Duodenal mucosa (tissue), 2 donors: ENCODE measurements around the gene MRPL39.
A peak's percentile ranks its signal among the peaks of the same experiment; 100 is the strongest.

Experiments used
- H3K27ac ChIP-seq: one replicate; pipeline ENCODE4 v1.7.0; 2013; ENCODE audit warnings: low read depth, low read length
- H3K27me3 ChIP-seq, 2 donors: one replicate each; pipeline ENCODE4 v1.7.0; 2013; ENCODE audit warnings: low read length in 2 of 2, control low read depth in 1 of 2; ENCODE audit not compliant: insufficient read depth in 2 of 2, control insufficient read depth in 1 of 2
- H3K36me3 ChIP-seq, 2 donors: one replicate each; pipeline ENCODE4 v1.7.0; 2013; ENCODE audit warnings: low read length in 2 of 2, control low read depth in 1 of 2; ENCODE audit not compliant: insufficient read depth in 2 of 2, control insufficient read depth in 1 of 2
- H3K4me1 ChIP-seq, 2 donors: one replicate each; pipeline ENCODE4 v1.7.0; 2013; ENCODE audit warnings: low read length in 2 of 2, control low read depth in 1 of 2; ENCODE audit not compliant: insufficient read depth in 2 of 2, control insufficient read depth in 1 of 2
- H3K4me3 ChIP-seq, 2 donors: one replicate each; pipeline ENCODE4 v1.7.0; 2013; ENCODE audit warnings: low read length in 2 of 2, low read depth in 1 of 2
- H3K9ac ChIP-seq, 2 donors: one replicate each; pipeline ENCODE4 v1.7.0; 2013; ENCODE audit warnings: low read length in 2 of 2, low read depth in 1 of 2
- H3K9me3 ChIP-seq, 2 donors: one replicate each; pipeline ENCODE4 v1.7.0; 2013; ENCODE audit warnings: low read length in 2 of 2, control low read depth in 1 of 2; ENCODE audit not compliant: control insufficient read depth in 1 of 2

Gene MRPL39

GRCh38 chr21:25569711-25570110 lies 37.6 kb downstream of the MRPL39 start:
- no peak overlapping the region for H3K27ac ChIP-seq
- H3K4me3 ChIP-seq, result no peak overlapping the region
- no peaks in the 10 kb centered on the region for H3K27me3 ChIP-seq
- no peaks in the 10 kb centered on the region for H3K36me3 ChIP-seq
- H3K9ac ChIP-seq, result no peak overlapping the region
- H3K9me3 ChIP-seq, result no peaks in the 10 kb centered on the region
- peaks cover 0 to 6% of the 10 kb centered on the region in 2 donors for H3K4me1 ChIP-seq

GRCh38 chr21:25569084-25569483 lies 38.2 kb downstream of the MRPL39 start:
- H3K4me3 ChIP-seq, result no peak overlapping the region
- H3K36me3 ChIP-seq, result no peaks in the 10 kb centered on the region
- peaks cover 0 to 6% of the 10 kb centered on the region in 2 donors for H3K4me1 ChIP-seq
- H3K27ac ChIP-seq, result no peak overlapping the region
- no peaks in the 10 kb centered on the region for H3K27me3 ChIP-seq
- no peaks in the 10 kb centered on the region for H3K9me3 ChIP-seq
- no peak overlapping the region for H3K9ac ChIP-seq

DNA sequence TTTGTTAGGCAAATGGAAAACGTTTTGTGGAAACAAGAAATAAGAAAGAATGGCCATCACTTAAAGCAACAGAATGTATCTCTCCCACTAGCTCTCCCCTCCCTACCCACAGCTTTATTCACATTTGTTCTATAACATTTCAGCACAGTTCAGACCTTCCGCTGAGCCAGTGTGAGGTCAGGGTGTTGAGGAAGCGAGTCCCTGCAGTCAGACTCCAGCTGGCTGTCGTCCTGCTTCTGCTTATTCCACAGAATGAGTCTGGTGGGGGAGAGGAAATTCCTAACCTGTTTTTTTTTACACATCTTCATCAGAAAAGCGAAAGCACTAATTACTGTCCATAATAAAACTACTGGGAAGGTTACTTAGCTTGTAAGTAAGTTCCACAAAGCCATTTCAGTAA lies 39.0 kb downstream of the MRPL39 start:
- no peak overlapping the region for H3K4me3 ChIP-seq
- no peaks in the 10 kb centered on the region for H3K36me3 ChIP-seq
- H3K27ac ChIP-seq, result no peak overlapping the region
- no peaks in the 10 kb centered on the region for H3K9me3 ChIP-seq
- peaks cover 5 to 7% of the 10 kb centered on the region in 2 donors for H3K4me1 ChIP-seq
- H3K9ac ChIP-seq, result no peak overlapping the region
- H3K27me3 ChIP-seq, result no peaks in the 10 kb centered on the region

DNA sequence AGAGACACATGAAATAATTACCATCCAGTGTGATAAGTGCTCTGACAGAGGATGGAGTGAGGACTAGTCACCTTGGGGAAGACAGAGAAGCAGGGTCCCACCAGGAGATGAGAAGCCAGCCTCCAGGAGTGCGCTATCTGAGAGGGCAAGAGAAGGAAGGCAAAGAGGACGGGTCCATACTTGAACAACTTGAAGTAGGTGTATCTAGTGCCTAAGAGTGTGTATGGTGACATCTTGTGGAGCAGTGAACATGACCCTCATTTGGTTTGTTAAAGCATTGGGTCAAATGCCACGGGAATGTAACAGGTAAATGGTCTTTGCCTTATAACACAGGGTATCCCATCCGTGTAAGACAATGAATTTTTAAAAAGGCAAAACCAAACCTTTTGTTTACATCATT lies 39.8 kb downstream of the MRPL39 start:
- Histone ChIP-seq H3K27ac (no peak overlapping the region), H3K4me3 (no peak overlapping the region), H3K4me1 (peaks cover 6 to 8% of the 10 kb centered on the region in 2 donors), H3K9ac (no peak overlapping the region), H3K36me3 (no peaks in the 10 kb centered on the region), H3K9me3 (no peaks in the 10 kb centered on the region), H3K27me3 (no peaks in the 10 kb centered on the region)

- H3K4me1 ChIP-seq, result peaks cover 6 to 11% of the 10 kb centered on the region in 2 donors
- H3K9me3 ChIP-seq, result no peaks in the 10 kb centered on the region
- no peaks in the 10 kb centered on the region for H3K27me3 ChIP-seq
- no peaks in the 10 kb centered on the region for H3K36me3 ChIP-seq
- H3K9ac ChIP-seq, result no peak overlapping the region
- no peak overlapping the region for H3K27ac ChIP-seq
- H3K4me3 ChIP-seq, result no peak overlapping the region
These were observed 40.6 kb downstream of the MRPL39 start for GRCh38 chr21:25566645-25567044.

DNA sequence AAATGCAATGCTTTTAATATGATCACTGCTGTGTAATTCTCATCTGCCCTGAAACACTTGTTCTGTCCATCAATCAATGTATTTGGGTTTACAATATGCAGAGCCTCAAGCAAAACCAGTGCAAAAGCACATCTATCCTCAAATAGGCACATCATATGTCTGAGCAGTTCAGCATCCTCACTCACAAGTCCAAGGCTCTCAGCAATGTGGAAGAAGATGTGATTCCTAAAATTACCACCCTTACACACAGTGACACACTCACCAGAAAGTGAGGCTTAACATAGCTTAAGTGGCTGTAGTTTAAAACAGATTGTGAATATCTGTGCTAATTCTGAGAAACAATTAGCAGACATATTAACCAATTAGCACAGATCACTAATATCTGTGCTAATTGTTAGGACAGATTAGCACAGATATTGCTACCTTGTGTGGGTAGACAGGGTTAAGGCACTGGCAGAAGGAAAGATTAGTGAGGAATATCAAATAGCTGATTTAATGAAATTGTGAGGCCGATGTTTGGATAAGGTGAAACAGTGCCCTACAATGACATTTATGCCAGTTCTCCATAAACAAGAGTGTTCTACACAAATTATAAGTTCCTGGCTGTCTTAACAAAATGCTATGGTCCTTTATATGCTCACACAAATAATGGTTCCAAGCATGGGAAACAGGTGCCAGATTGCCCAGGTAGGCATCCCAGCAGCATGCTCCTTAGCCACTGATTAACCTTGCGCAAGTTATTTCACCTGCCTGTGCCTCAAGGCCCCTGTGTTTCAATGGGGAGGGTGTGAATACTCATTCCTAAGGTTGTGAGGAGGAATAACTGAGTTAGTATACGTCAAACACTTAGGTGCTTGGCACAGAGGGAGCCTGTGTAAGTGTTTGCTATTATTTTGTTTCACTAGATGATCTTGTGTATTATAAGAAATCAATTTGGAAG lies 41.7 kb downstream of the MRPL39 start:
- Histone ChIP-seq H3K9ac (no peak overlapping the region), H3K9me3 (no peaks in the 10 kb centered on the region), H3K27ac (no peak overlapping the region), H3K4me1 (peaks cover 16% of the 10 kb centered on the region in 2 donors), H3K4me3 (no peak overlapping the region), H3K36me3 (no peaks in the 10 kb centered on the region), H3K27me3 (no peaks in the 10 kb centered on the region)

GRCh38 chr21:25564349-25564948 lies 42.8 kb downstream of the MRPL39 start:
- H3K36me3 ChIP-seq, result no peaks in the 10 kb centered on the region
- no peak overlapping the region for H3K9ac ChIP-seq
- no peak overlapping the region for H3K27ac ChIP-seq
- no peaks in the 10 kb centered on the region for H3K9me3 ChIP-seq
- peaks cover 19 to 24% of the 10 kb centered on the region in 2 donors for H3K4me1 ChIP-seq
- no peaks in the 10 kb centered on the region for H3K27me3 ChIP-seq
- H3K4me3 ChIP-seq, result no peak overlapping the region

GRCh38 chr21:25563361-25564116 lies 43.7 kb downstream of the MRPL39 start:
- Histone ChIP-seq H3K27ac (no peak overlapping the region), H3K9me3 (no peaks in the 10 kb centered on the region), H3K4me3 (peak overlapping the region; percentile 71 to 81), H3K36me3 (no peaks in the 10 kb centered on the region), H3K27me3 (no peaks in the 10 kb centered on the region), H3K4me1 (peaks cover 19 to 24% of the 10 kb centered on the region in 2 donors), H3K9ac (peak overlapping the region in 1 of 2 donors; percentile 59)

DNA sequence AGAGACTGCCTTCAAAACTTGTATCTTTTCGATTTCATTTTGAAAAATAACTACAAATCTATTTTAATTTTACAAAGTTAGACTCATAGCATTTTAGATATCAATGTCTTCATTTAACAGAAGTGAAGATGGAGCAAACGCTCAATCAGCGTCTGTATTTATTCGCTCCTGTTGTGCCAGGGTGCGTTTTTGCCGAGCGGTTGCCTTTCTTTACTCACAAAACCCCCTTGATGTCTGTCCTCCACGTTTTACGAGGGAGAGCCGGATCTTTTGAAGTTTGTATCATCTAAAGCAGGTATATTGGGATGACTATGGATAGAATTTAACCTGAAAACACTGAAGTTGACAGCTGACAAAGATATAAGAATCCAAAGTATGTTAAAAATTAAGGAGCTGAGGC lies 44.6 kb downstream of the MRPL39 start:
- Histone ChIP-seq H3K36me3 (no peaks in the 10 kb centered on the region), H3K27me3 (no peaks in the 10 kb centered on the region), H3K4me3 (peak overlapping the region; percentile 71 to 81), H3K4me1 (peaks cover 17 to 24% of the 10 kb centered on the region in 2 donors), H3K9me3 (no peaks in the 10 kb centered on the region), H3K9ac (peak overlapping the region; percentile 59 to 70), H3K27ac (no peak overlapping the region)
